OCI-LY3 (cell line): ENCODE results near the gene PGAP2.
"Not testable (repeated sequence)": the region's sequence is repeated elsewhere in the genome, so short reads cannot be mapped to it uniquely, and the experiment has no call there.

ENCODE experiments used
- H2AFZ ChIP-seq: fragments of 200-600, 300-600 bp; shearing (Covaris generic); 2 replicates; pipeline ENCODE4 v1.6.0; 2014; ENCODE audit warnings: antibody characterized with exemption, low read depth, low read length
- H3K27ac ChIP-seq: fragments of 200-600, 300-600 bp; sonication (generic); 2 replicates; pipeline ENCODE4 v1.5.1; 2014; ENCODE audit warnings: mild to moderate bottlenecking, low read length, moderate library complexity, mixed read lengths
- H3K27me3 ChIP-seq: fragments of 200-600, 300-600 bp; sonication (generic); 2 replicates; pipeline ENCODE4 v1.6.1; 2014; ENCODE audit warnings: low read depth, low read length, mixed read lengths
- H3K36me3 ChIP-seq: fragments of 200-600, 300-600 bp; sonication (generic); replicated peaks from 2 replicates; pipeline ENCODE3; 2014; ENCODE audit warnings: low read depth, low read length, mixed read lengths
- H3K4me1 ChIP-seq: fragments of 300-600, 200-600 bp; sonication (generic); 2 replicates; pipeline ENCODE4 v1.6.1; 2014; ENCODE audit warnings: low read length, mixed read lengths
- H3K4me2 ChIP-seq: fragments of 200-600, 300-600 bp; sonication (generic); 2 replicates; pipeline ENCODE4 v1.6.1; 2014; ENCODE audit warnings: low read length, mixed read lengths
- H3K4me3 ChIP-seq: fragments of 300-600, 200-600 bp; sonication (generic); 2 replicates; pipeline ENCODE4 v1.5.1; 2014; ENCODE audit warnings: antibody characterized with exemption, mild to moderate bottlenecking, low read length, moderate library complexity
- H3K79me2 ChIP-seq: fragments of 300-600, 200-600 bp; shearing (Covaris generic); 2 replicates; pipeline ENCODE4 v1.6.1; 2014; ENCODE audit warnings: mild to moderate bottlenecking, low read length, mixed read lengths
- H3K9ac ChIP-seq: fragments of 300-600, 200-600 bp; shearing (Covaris generic); 2 replicates; pipeline ENCODE4 v1.6.0; 2014; ENCODE audit warnings: mild to moderate bottlenecking, low read length, moderate library complexity
- H3K9me3 ChIP-seq: fragments of 200-600, 300-600 bp; shearing (Covaris generic); 2 replicates; pipeline ENCODE4 v1.6.1; 2014; ENCODE audit warnings: low read length, mixed read lengths; ENCODE audit not compliant: insufficient read depth
- H4K20me1 ChIP-seq: fragments of 200-600, 300-600 bp; sonication (generic); 2 replicates; pipeline ENCODE4 v1.6.1; 2016; ENCODE audit warnings: low read length, mixed read lengths; ENCODE audit not compliant: insufficient read depth
- CTCF ChIP-seq: fragments of 200-600, 300-600 bp; sonication (generic); IDR thresholded peaks from 2 replicates; pipeline ENCODE4 v1.5.1; 2014; ENCODE audit warnings: antibody characterized with exemption, low read length, low read depth
- EZH2phosphoT487 ChIP-seq: fragments of 200-600 bp; shearing (Covaris generic); IDR thresholded peaks from 2 replicates; pipeline ENCODE4 v1.6.1; 2018; ENCODE audit warnings: antibody characterized with exemption, mixed run types, low read depth

The PGAP2 gene

GRCh38 chr11:3808861-3809623 lies 682 bp downstream of the PGAP2 start:
- H3K79me2 ChIP-seq = no peaks in the 10 kb centered on the region
- H3K4me1 ChIP-seq = peaks cover 4% of the 10 kb centered on the region; the same call in 1 of the 2 replicates
- no peaks in the 10 kb centered on the region for H3K36me3 ChIP-seq
- H3K9ac ChIP-seq = peak overlapping the region; percentile 91
- H3K27me3 ChIP-seq = no peaks in the 10 kb centered on the region
- no peak overlapping the region for H3K27ac ChIP-seq
- peak overlapping the region; percentile 99; the same call in 1 of the 2 replicates for H2AFZ ChIP-seq
- no peaks in the 10 kb centered on the region for H4K20me1 ChIP-seq
- H3K9me3 ChIP-seq = no peaks in the 10 kb centered on the region
- peak overlapping the region; percentile 94 for H3K4me3 ChIP-seq
- TF ChIP-seq EZH2phosphoT487 (no peak), CTCF (peak; percentile 64)
- peak overlapping the region; percentile 80 for H3K4me2 ChIP-seq

- Histone ChIP-seq H3K27me3 (no peaks in the 10 kb centered on the region), H3K4me1 (peaks cover 4% of the 10 kb centered on the region; the same call in 1 of the 2 replicates), H3K9ac (no peak overlapping the region), H3K79me2 (no peaks in the 10 kb centered on the region), H3K9me3 (no peaks in the 10 kb centered on the region), H3K4me3 (no peak overlapping the region), H2AFZ (no peak overlapping the region), H4K20me1 (no peaks in the 10 kb centered on the region), H3K36me3 (no peaks in the 10 kb centered on the region), H3K4me2 (0 out of 2 replicates have a peak overlapping the region, but pooled peaks have one; percentile 80), H3K27ac (no peak overlapping the region)
- TF ChIP-seq EZH2phosphoT487 (no peak), CTCF (no peak)
These were observed 1.2 kb downstream of the PGAP2 start for GRCh38 chr11:3809624-3809928.

GRCh38 chr11:3810446-3810845 lies 2.1 kb downstream of the PGAP2 start:
- no peak for TF ChIP-seq CTCF
- TF ChIP-seq EZH2phosphoT487 = no peak
- H3K9me3 ChIP-seq = no peaks in the 10 kb centered on the region
- no peak overlapping the region for H2AFZ ChIP-seq
- no peaks in the 10 kb centered on the region for H3K27me3 ChIP-seq
- peaks cover 4% of the 10 kb centered on the region; the same call in 1 of the 2 replicates for H3K4me1 ChIP-seq
- no peaks in the 10 kb centered on the region for H3K36me3 ChIP-seq
- H3K4me2 ChIP-seq = no peak overlapping the region
- no peak overlapping the region for H3K27ac ChIP-seq
- no peaks in the 10 kb centered on the region for H4K20me1 ChIP-seq
- H3K4me3 ChIP-seq = no peak overlapping the region
- no peak overlapping the region for H3K9ac ChIP-seq
- no peaks in the 10 kb centered on the region for H3K79me2 ChIP-seq

- Histone ChIP-seq H2AFZ (no peak overlapping the region), H3K4me1 (peaks cover 4% of the 10 kb centered on the region; the same call in 1 of the 2 replicates), H3K4me2 (no peak overlapping the region), H3K79me2 (no peaks in the 10 kb centered on the region), H3K4me3 (no peak overlapping the region), H3K36me3 (no peaks in the 10 kb centered on the region), H3K27ac (no peak overlapping the region), H3K9ac (no peak overlapping the region), H4K20me1 (no peaks in the 10 kb centered on the region), H3K27me3 (no peaks in the 10 kb centered on the region), H3K9me3 (no peaks in the 10 kb centered on the region)
- TF ChIP-seq EZH2phosphoT487 (no peak), CTCF (no peak)
These were observed 2.6 kb downstream of the PGAP2 start for GRCh38 chr11:3810951-3811350.

- not testable (repeated sequence) for H3K27ac ChIP-seq, H3K4me1 ChIP-seq, H3K9me3 ChIP-seq, H4K20me1 ChIP-seq, H3K4me2 ChIP-seq, H2AFZ ChIP-seq, H3K36me3 ChIP-seq, H3K79me2 ChIP-seq, H3K27me3 ChIP-seq, H3K4me3 ChIP-seq, H3K9ac ChIP-seq
These were observed 6.5 kb downstream of the PGAP2 start for GRCh38 chr11:3814832-3815231.
